Osteocyte (in vitro differentiated cells): Measurements from ENCODE around the gene LFNG. TPM values are rescaled to one million over a fixed set of nuclear protein-coding genes. Genes with fewer than 3 reads are reported as not detected.

ENCODE experiments used
- DNase-seq: peaks from one replicate; pipeline ENCODE4 v3.0.0; 2021; ENCODE audit warnings: mixed read lengths; ENCODE audit not compliant: unreplicated experiment; ENCODE audit errors: extremely low spot score
- H3K27ac Mint-ChIP-seq: one replicate; pipeline ENCODE4 v1.8.0; 2021; ENCODE audit warnings: mild to moderate bottlenecking, mixed read lengths; ENCODE audit not compliant: unreplicated experiment
- H3K27me3 Mint-ChIP-seq: one replicate; pipeline ENCODE4 v1.8.0; 2021; ENCODE audit warnings: mixed read lengths; ENCODE audit not compliant: unreplicated experiment
- H3K36me3 Mint-ChIP-seq: one replicate; pipeline ENCODE4 v1.8.0; 2021; ENCODE audit warnings: mixed read lengths; ENCODE audit not compliant: unreplicated experiment
- H3K4me1 Mint-ChIP-seq: one replicate; pipeline ENCODE4 v1.8.0; 2021; ENCODE audit warnings: mixed read lengths; ENCODE audit not compliant: unreplicated experiment
- H3K4me3 Mint-ChIP-seq: one replicate; pipeline ENCODE4 v1.8.0; 2021; ENCODE audit warnings: mild to moderate bottlenecking, moderate library complexity, mixed read lengths; ENCODE audit not compliant: unreplicated experiment
- H3K9me3 Mint-ChIP-seq: one replicate; pipeline ENCODE4 v1.8.0; 2021; ENCODE audit warnings: mixed read lengths; ENCODE audit not compliant: unreplicated experiment
- total RNA-seq: library from RNA; stranded (reverse); gene quantifications from 2 replicates; pipeline ENCODE4 v1.2.1, GENCODE V29; 2021
- TF ChIP-seq, protein P1 (sequence below): fragments of 200-600 bp; sonication (generic); IDR thresholded peaks from 2 replicates; pipeline ENCODE4 v1.5.0; 2021; ENCODE audit warnings: antibody characterized with exemption, mild to moderate bottlenecking, moderate library complexity

The LFNG gene
- total RNA-seq, 1 donor from 2014 or later, result 23.3 TPM

DNA sequence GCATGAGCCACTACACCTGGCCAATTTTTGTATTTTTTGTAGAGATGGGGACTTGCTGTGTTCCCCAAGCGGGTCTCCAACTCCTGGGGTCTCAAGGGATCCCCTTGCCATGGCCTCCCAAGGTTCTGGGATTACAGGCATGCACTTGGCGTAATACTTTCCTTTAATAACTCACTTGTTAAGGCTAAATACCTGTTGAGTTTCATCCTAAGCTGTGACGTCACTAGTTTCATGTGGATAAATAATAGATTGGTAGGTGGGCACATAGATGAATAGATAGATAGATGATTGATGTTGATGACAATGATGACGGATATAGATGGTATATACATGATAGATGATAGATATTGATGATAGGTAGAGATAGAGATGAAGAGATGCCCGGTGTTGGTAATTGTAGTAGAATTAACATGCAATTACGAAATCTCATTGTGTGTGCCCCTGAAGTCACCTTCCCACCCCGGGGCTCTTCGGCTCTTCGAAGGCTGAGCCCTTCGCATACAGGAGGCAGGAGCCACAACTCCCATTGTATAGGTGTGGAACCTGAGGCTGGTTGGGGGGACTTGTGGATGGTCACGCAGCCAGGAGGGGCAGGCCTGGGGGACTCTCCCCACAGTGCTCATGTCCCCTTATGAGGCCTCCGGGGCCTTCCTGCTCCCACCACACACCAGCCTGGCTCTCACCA, 45.9 kb upstream of the LFNG start:
- no peaks in the 10 kb centered on the region for H3K36me3 Mint-ChIP-seq
- H3K9me3 Mint-ChIP-seq, result no peaks in the 10 kb centered on the region
- H3K27me3 Mint-ChIP-seq, result peaks cover 10% of the 10 kb centered on the region

DNA sequence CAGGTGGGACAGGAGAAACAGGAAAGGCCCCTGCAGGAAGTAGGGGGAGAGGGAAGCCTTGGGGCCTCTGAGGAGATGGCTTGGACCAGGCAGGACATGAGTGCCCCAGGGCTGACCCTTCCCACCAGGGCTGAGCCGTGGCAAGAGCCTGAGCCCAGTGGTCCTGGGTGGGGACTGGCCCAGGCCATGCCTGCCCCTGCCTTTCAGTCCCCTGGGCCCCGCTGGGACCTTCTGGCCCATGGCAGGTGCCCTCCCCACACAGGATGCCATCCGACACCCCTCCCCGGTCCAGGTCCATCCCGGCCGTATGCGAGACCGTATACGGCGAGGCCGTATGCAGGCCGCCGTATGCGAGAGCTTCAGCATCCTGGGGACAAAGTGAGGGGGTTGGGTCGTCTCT, 45.4 kb upstream of the LFNG start:
- peaks cover 8% of the 10 kb centered on the region for H3K27me3 Mint-ChIP-seq
- H3K4me3 Mint-ChIP-seq, result no peak overlapping the region
- H3K9me3 Mint-ChIP-seq, result no peaks in the 10 kb centered on the region
- H3K27ac Mint-ChIP-seq, result no peak overlapping the region
- TF ChIP-seq, protein P1, sequence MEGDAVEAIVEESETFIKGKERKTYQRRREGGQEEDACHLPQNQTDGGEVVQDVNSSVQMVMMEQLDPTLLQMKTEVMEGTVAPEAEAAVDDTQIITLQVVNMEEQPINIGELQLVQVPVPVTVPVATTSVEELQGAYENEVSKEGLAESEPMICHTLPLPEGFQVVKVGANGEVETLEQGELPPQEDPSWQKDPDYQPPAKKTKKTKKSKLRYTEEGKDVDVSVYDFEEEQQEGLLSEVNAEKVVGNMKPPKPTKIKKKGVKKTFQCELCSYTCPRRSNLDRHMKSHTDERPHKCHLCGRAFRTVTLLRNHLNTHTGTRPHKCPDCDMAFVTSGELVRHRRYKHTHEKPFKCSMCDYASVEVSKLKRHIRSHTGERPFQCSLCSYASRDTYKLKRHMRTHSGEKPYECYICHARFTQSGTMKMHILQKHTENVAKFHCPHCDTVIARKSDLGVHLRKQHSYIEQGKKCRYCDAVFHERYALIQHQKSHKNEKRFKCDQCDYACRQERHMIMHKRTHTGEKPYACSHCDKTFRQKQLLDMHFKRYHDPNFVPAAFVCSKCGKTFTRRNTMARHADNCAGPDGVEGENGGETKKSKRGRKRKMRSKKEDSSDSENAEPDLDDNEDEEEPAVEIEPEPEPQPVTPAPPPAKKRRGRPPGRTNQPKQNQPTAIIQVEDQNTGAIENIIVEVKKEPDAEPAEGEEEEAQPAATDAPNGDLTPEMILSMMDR, result no peak
- H3K4me1 Mint-ChIP-seq, result peaks cover 24% of the 10 kb centered on the region
- no peak for DNase-seq
- H3K36me3 Mint-ChIP-seq, result no peaks in the 10 kb centered on the region

More for the DNA sequence above, 45.9 kb upstream of the LFNG start:
- TF ChIP-seq, protein P1, result no peak
- no peak for DNase-seq
- peaks cover 20% of the 10 kb centered on the region for H3K4me1 Mint-ChIP-seq
- no peak overlapping the region for H3K27ac Mint-ChIP-seq
- no peak overlapping the region for H3K4me3 Mint-ChIP-seq

DNA sequence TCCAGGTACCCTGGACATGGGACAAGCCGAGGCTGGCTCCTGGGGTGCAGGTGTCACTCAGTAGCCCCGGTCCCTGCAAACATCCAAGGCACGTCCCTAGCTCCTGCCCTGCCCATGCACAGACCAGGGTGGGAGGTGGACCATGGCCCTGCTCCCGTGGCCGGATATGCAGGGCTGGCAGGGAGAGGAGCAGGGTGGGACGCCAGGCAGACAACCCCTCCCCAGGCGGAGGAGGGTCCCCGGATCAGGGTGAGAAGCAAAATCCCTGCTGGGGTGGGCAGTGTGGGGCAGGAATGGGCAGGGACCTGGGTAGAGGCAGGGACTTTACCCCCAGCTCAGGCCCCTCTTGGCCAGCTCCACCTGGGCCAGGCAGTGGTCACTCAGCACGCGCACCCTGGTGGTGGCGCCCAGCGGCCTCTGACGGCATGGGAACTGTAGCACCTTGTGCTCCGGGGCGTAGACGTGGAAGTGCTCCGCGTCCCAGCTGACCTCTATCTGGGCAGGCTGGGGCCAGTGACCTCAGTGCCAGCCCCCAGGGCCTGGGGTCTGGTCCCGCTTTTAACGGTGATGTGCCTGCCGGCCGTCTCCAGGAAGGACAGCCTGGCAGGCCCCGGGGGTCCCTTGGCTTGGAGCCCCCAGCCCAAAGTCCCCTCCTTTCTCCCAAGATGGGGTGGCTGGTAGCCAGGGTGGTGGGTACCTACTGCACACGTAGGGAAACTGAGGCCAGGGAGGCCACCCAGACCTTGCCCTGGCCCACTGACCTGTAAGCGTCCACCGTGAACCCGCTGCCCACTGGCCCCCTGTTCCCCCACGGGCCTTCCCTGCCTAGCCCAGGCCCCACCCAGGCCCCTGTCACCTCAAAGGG, 44.5 kb upstream of the LFNG start:
- no peaks in the 10 kb centered on the region for H3K9me3 Mint-ChIP-seq
- no peak for DNase-seq
- H3K27ac Mint-ChIP-seq, result no peak overlapping the region
- peaks cover 29% of the 10 kb centered on the region for H3K4me1 Mint-ChIP-seq
- no peaks in the 10 kb centered on the region for H3K36me3 Mint-ChIP-seq
- peaks cover 5% of the 10 kb centered on the region for H3K27me3 Mint-ChIP-seq
- TF ChIP-seq, protein P1, result no peak
- no peak overlapping the region for H3K4me3 Mint-ChIP-seq

DNA sequence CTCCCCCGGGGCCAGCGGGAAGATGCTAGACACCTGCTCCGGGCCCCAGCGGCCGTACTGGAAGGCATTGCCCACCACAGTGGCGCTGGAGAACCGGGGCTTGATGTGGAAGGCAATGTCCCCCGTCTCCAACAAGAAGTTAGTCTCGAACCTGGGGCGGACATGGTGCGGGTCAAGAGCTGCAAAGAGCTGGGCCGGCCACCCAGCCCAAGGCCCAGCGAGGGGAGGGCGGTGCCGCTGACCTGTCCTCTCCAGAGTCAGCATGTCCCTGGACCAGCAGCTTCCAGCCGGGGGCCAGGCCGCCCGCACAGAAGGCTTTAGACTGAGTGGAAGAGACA, 43.9 kb upstream of the LFNG start:
- Mint-ChIP-seq H3K4me3 (no peak overlapping the region), H3K36me3 (no peaks in the 10 kb centered on the region), H3K9me3 (no peaks in the 10 kb centered on the region), H3K27ac (no peak overlapping the region), H3K27me3 (peaks cover under 1% of the 10 kb centered on the region), H3K4me1 (peaks cover 28% of the 10 kb centered on the region)
- TF ChIP-seq, protein P1, result no peak
- no peak for DNase-seq

DNA sequence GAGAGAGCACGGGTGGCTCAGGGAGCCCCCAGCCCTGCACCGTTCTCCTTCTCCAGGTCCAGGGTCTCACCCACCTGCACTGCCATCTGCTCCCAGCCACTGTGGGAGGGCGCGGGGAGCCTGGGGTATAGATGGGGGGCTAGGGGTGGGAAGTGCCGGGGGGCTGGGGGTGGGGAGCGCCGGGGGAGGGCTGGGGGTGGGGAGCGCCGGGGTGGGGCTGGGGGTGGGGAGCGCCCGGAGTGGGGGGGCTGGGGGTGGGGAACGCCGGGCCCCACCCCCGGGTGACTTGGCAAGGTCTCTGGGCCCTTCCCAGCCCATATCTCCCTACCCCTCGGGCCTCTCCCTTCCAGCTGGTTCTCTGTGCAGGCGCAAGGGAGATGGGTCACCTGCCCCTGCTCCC, 43.3 kb upstream of the LFNG start, which contains the start of gene GRIFIN:
Gene GRIFIN, minus strand, starts transcription at position 101 of the 400 bp plus-strand sequence. Its CDS starts 15 bp downstream, at position 86.
- Mint-ChIP-seq H3K4me3 (no peak within 1 kb of the TSS), H3K27me3 (no peaks in the 10 kb centered on the region), H3K36me3 (no peaks in the 10 kb centered on the region), H3K4me1 (peaks cover 24% of the 10 kb centered on the region), H3K9me3 (no peaks in the 10 kb centered on the region), H3K27ac (no peak within 1 kb of the TSS)
- TF ChIP-seq, protein P1, result no peak
- DNase-seq, result no peak
